NCI-H526 treated with DMSO at 0.1 percent for 48 hours (cell line): ENCODE data around the gene CFAP97.
"Not testable (repeated sequence)": the region's sequence is repeated elsewhere in the genome, so short reads cannot be mapped to it uniquely, and the experiment has no call there.

Source experiments
- DNase-seq: peaks from one replicate; lab custom pipeline; 2025; lab: John Stamatoyannopoulos, UW

The CFAP97 gene

GRCh38 chr4:185203486-185204237 is at the start of gene CFAP97:
Gene CFAP97, minus strand, starts transcription at chr4:185204000. Its CDS starts 12,804 bp downstream, at chr4:185191196.
- DNase-seq: peak; percentile 19

DNA sequence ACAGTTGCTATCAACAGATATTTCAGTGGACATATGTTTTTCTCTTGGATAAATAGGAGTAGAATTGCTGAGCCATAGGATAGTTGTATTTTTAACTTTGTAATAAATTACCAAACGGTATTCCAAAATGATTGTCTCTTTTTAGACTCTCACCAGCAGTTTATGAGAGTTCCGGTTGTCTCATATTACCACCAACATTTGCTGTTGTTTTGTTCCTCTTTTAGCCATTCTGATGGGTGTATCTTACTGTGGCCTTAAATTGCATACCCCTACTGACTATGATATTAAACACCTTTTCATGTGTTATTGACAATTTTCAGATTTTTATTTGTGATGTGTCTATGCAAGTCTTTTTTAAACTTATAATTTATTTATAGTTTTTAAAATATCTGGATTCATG is 45.3 kb upstream of the CFAP97 start:
- DNase-seq: no peak

DNA sequence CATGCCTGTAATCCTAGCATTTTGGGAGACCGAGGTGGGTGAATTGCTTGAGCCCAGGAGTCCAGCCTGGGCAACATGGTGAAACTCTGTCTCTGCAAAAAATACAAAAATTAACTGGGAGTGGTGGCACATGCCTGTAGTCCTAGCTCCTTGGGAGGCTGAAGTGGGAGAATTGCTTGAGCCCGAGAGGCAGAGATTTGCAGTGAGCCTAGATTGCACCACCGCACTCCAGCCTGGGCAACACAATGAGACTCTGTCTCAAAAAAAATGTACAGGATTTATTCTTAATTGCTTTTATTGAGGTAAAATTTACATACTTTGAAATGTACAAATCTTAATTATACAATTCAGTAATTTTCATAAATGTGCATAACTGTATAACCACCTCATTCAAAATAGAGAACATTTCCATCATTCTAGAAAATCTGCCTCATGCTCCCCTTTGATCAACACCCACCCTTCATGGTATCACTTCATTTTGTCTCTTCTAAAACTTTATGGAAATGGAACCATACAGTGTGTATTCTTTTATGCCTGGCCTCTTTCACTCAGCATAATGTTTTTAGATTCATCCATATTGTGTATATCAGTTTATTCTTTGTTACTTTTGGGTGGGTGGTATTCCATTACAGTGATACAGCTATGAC is 44.7 kb upstream of the CFAP97 start:
- no peak for DNase-seq

DNA sequence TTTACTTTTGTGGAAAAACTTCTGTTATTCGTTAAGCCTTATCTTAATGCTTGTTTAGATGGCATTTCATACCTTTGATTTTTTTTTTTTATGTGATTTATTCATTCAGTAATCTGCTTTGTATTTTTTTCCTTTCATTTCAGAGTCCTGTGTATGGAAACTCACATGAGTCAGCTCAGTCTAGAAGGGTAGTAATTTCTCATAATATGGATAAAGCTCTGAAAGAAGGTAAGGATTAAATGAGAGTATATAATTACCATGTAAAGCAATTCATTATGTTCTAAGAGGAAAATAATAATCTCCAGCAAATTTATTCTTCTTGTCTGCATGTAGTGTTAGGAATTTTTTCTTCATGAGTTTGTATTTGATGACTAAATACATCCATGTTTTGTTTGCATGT is 43.4 kb upstream of the CFAP97 start:
- DNase-seq: no peak

- DNase-seq: no peak
Observed at GRCh38 chr4:185246453-185246852, 42.7 kb upstream of the CFAP97 start.

DNA sequence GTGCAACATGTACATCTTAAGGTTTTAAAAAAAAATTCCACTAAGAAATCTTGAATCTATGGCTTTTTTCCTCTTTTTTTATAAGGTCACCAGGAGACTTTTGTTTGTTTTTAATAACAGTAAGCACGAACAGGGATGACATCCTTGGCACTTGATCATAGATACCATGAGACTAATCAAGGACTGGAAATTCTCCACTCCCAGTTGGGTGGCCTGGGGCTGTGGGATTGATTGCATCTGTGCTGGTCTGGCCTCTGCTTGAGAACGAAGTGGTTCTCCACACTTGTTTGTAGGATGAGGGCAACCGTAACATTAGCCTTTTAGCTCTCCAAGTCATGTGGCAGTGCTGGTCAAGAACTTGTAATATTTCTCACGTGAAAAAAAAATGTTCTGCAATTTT is 41.0 kb upstream of the CFAP97 start:
- no peak for DNase-seq

GRCh38 chr4:185243879-185244278 is 40.1 kb upstream of the CFAP97 start:
- DNase-seq: no peak

GRCh38 chr4:185242749-185243533 is 39.1 kb upstream of the CFAP97 start:
- DNase-seq: no peak

- not testable (repeated sequence) for DNase-seq
Observed at GRCh38 chr4:185240486-185240885, 36.7 kb upstream of the CFAP97 start.

DNA sequence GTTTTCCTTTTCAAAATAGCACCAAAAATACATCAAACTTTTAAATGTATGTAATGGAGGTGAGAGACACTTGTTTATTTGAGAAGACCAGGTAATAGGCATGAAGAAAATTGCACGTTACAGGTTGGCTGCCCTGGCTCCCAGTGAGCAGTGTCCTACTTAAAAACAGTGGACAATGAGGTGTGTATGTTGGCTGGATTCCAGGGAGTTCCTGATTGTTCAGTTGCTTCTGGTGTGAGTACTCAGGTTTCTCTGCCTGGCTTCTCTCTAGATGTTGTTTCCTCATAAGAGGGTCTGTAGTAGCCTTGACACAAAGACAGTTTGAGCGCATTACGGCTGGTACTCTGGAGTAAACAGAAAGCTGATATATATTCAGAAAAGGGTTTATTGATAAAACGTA is 35.0 kb upstream of the CFAP97 start:
- no peak for DNase-seq

GRCh38 chr4:185238215-185238681 is 34.4 kb upstream of the CFAP97 start:
- DNase-seq: no peak

- DNase-seq: no peak
Observed at GRCh38 chr4:185237175-185237574, 33.4 kb upstream of the CFAP97 start.

DNA sequence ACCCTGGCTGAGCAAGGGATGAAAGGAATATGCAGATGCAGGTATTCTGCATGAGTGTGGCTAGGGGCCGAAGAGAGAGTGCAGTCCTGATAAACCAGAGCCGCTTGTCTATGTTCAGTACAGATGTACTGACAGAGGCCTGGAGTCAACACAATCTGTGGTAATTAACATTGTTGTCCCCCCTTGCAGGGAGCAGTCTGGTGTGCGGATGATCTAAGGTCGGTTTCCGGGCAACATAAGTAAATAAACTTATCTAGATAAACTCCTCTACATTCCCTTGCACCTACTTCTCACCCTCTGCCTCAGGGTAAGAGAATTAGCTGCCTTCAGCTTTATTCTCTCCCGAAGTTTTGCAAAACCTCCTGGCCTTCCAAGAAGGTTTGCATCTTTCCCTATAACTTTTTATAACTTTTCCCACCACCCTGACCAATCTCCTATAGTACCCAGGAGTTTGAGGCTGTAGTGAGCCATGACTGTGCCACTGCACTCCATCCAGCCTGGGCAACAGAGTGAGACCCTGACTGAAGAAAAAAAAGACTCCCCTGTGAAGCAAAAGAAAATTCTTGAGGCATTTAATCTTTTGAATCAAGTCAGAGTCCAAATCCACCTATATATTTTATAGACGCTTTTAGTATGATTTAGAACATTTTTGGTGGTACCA is 32.2 kb upstream of the CFAP97 start:
- DNase-seq: no peak

DNA sequence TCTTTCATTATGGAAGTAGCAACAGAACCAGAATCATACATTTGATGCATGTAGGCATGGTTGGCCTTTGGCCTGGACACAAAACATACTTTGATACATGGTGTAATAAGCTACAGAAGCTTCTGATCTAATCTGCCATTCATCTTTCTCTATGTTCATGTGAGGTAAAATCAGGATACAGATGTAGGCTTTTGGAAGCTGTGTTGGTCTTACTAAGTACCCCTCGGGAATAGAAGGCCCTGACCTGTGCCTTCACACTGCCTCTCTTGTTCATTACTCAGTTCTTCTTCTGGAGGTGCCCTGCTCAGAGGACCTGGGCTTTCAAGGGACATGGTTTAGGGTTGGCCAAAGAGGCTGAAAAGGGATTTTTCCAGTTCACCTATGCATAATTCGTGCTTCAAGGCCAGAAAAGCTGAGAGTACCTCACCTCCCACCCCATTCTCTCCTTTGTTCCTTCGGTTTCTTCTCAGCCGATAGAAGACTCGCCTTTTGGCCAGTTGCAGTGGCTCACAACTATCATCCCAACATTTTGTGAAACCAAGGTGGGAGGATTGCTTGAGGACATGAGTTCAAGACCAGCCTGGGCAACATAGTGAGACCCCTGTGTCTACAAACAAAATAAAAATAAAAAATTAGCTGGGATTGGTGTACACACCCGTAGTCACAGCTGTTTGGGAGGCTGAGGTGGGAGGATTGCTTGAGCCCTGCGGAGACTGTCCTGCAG is 31.5 kb upstream of the CFAP97 start:
- no peak for DNase-seq

DNA sequence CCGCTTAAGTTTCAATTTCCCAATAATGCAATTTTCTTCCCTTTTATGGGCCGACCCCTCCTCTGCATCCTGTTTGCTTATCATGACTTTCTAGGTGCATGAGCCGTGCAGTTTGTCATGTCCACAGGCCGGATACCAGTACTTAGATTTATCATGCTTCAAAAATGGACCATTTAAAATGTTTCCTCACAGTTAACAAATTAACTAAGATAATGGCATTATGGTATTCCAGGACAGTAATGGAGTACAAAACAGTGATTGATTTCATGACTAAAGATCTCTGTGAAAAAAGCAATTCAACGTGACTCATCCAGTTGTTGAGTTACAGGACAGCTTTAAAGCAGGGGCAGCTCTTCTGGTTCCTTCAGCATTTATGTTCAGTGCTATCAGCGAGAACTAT is 28.6 kb upstream of the CFAP97 start:
- no peak for DNase-seq

GRCh38 chr4:185229021-185229818 is 25.4 kb upstream of the CFAP97 start:
- no peak for DNase-seq

DNA sequence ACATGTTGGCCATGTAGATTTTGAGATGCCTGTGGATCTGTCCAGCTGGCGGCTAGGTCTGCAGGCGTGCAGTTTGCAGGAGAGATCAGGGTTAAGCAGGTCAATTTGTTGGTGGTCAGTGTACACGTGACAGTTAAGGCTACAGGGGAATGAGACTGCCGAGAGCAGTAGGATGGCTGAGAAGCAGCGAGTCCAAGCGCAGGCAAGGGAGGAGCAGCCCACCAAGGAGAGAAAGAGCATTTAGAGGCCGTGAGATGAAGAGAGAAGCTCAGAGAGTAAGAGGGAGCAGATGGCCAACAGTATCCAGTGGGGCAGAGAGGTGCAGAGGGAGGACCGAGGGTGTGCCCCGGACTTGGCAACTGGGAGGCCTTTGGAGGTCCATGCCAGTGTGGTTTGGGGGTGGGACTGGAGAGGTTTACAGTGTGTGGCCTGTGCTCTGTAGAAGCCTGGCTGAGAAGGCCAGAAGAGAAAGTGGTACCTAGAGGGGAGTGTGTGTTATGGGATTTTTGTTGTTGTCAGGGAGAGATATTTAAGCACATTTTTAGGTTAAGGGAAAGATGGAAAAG is 24.0 kb upstream of the CFAP97 start:
- DNase-seq: no peak

- no peak for DNase-seq
Observed at GRCh38 chr4:185227131-185227551, 23.3 kb upstream of the CFAP97 start.

DNA sequence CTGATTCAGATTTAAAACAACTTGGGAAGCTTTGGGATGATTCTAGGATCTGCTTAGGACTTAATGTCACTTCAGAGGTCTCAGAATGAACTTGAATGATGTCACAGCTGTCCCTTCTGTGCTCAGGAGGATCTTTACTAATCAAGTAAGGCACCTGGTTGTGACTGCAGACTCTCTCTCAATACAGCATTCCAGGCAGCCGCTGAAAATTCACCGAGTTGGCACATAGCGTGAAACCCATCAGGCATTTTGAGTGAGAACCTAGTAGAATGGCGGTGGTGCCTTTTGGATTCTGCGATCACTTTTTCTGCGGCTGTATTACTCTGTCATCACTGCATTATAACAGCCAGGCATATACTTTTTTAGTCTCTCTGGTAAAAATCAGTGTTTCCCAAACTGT is 22.1 kb upstream of the CFAP97 start:
- no peak for DNase-seq

DNA sequence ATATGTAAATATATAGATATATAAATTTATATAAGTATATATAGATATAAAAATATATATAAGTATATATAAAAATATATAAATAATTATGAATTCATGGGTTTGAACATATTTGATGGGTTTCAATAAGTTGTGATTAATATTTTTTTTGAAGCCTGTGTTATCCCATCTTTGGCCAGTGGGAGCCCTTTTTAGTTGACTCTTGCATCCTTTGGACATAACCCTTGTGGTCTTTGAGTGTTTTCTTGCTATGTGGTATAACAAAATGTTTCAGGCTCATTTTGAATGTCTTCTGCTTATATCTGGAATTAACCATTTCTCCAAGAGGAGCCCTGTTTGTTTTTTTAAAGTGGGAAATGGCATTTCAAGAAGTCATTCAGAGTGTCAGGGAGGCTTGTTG is 20.8 kb upstream of the CFAP97 start:
- no peak for DNase-seq
